ENCODE measurements around the gene SESN1. TPM values are rescaled to one million over a fixed set of nuclear protein-coding genes. Genes with fewer than 3 reads are reported as not detected.

Gene SESN1
- total RNA-seq, 1 donor from 2014 or later, result 36.9 TPM

DNA sequence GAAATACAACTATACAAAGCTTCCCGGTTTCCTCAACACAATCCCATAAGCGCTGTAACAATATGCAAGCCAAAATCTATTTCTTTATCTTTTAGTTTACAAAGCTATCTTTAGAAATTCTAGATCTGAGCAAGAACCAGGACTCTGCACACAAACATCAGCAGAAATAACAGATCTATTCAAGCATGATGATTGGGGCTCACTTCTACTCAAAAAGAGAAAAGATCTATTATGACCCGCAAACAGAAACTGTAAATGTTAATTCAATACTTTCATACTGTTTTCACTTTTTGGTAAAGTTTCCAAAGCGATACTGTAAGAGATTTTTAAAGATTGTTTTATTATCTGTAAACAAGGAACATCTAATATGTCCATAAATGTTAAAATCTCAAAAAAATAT, 86.6 kb downstream of the SESN1 start:
- TF ChIP-seq CTCF (IDR thresholded peaks at IDR 0.05), result no peak
- Histone ChIP-seq H3K9me3 (no peaks in the 10 kb centered on the region), H3K4me3 (peak overlapping the region; percentile 88), H3K4me1 (peaks cover 41% of the 10 kb centered on the region), H3K36me3 (no peaks in the 10 kb centered on the region), H3K27me3 (no peaks in the 10 kb centered on the region), H3K27ac (peak overlapping the region; percentile 96)
- ATAC-seq (no peak), DNase-seq (no peak)
- intact Hi-C loops (cut with DNase I), result no loop called here

GRCh38 chr6:109007521-109007920, 87.1 kb downstream of the SESN1 start:
- intact Hi-C loops (cut with DNase I), result no loop called here
- Histone ChIP-seq H3K4me3 (peak overlapping the region; percentile 88), H3K4me1 (peaks cover 43% of the 10 kb centered on the region), H3K36me3 (no peaks in the 10 kb centered on the region), H3K27me3 (no peaks in the 10 kb centered on the region), H3K9me3 (no peaks in the 10 kb centered on the region), H3K27ac (peak overlapping the region; percentile 96)
- DNase-seq (no peak), ATAC-seq (no peak)
- no peak for TF ChIP-seq CTCF (IDR thresholded peaks at IDR 0.05)

- peaks cover 49% of the 10 kb centered on the region for H3K4me1 ChIP-seq
- peak overlapping the region; percentile 88 for H3K4me3 ChIP-seq
- no peaks in the 10 kb centered on the region for H3K27me3 ChIP-seq
- no peaks in the 10 kb centered on the region for H3K9me3 ChIP-seq
- DNase-seq (no peak), ATAC-seq (no peak)
- intact Hi-C loops (cut with DNase I), result no loop called here
- no peaks in the 10 kb centered on the region for H3K36me3 ChIP-seq
- no peak for TF ChIP-seq CTCF (IDR thresholded peaks at IDR 0.05)
- H3K27ac ChIP-seq, result no peak overlapping the region
Measured at GRCh38 chr6:109006818-109007217, 87.8 kb downstream of the SESN1 start.

- Histone ChIP-seq H3K4me1 (peaks cover 45% of the 10 kb centered on the region), H3K36me3 (peaks cover 29% of the 10 kb centered on the region), H3K27me3 (no peaks in the 10 kb centered on the region), H3K9me3 (no peaks in the 10 kb centered on the region), H3K4me3 (no peak overlapping the region), H3K27ac (peak overlapping the region; percentile 20)
- ATAC-seq (peak; percentile 39), DNase-seq (no peak)
- TF ChIP-seq CTCF (IDR thresholded peaks at IDR 0.05), result no peak
- intact Hi-C loops (cut with DNase I), result no loop called here
Measured at GRCh38 chr6:109002882-109003281, 91.8 kb downstream of the SESN1 start.

DNA sequence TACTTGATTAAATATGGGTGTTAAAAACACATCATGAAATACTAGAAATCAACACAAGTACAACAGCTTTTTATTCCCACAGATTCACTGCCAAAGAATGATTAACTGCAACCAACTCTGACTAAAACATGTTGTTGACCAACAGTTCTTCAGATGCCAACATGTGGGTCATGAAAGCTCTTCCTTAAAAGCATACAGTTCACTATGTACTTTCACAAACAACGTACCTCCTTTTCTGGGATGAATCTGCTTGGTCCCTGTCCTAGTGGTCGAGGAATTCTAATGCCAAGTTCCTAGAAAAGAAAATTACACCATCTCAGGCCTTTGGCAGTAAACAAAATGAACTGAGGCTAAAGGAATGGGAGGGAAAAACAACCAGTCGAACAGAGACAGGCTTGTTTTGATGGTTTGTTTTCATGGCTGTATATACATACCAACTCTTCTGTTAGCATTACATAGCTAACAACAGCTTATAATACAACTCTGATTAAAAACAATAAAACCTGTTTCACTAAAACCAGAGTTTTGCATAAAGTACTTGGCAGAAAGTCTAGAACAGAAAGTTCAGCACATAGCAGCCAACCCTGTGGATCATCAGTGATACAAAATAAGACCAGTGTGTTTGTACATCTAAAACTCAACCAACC, 92.5 kb downstream of the SESN1 start:
- peak overlapping the region; percentile 20 for H3K27ac ChIP-seq
- peaks cover 42% of the 10 kb centered on the region for H3K4me1 ChIP-seq
- peaks cover 36% of the 10 kb centered on the region for H3K36me3 ChIP-seq
- no peak for TF ChIP-seq CTCF (IDR thresholded peaks at IDR 0.05)
- intact Hi-C loops (cut with DNase I), result no loop called here
- H3K9me3 ChIP-seq, result no peaks in the 10 kb centered on the region
- no peak overlapping the region for H3K4me3 ChIP-seq
- ATAC-seq (peak; percentile 68), DNase-seq (no peak)
- no peaks in the 10 kb centered on the region for H3K27me3 ChIP-seq
